Activated CD8-positive, alpha-beta T cell treated with anti-CD3 and anti-CD28 coated beads for 36 hours (primary cell): ENCODE results near the gene PAK6. TPM values are rescaled to one million over a fixed set of nuclear protein-coding genes. Genes with fewer than 3 reads are reported as not detected.
A peak's percentile ranks its signal among the peaks of the same experiment; 100 is the strongest.

ENCODE experiments used
- ATAC-seq: fragments of 200-7000 bp; cut with Tn5 transposase; one replicate; pipeline ENCODE4 v1.10.0; 2021; ENCODE audit warnings: mild to moderate bottlenecking, moderate library complexity
- CTCF ChIA-PET: fragments of 350-600 bp; sonication (Branson Sonifier 250); formaldehyde crosslinking; loops from one replicate; lab custom pipeline; 2021; ENCODE audit warnings: antibody characterized with exemption; lab: Charles Lee
- POLR2A ChIA-PET: fragments of 350-600 bp; sonication (Branson Sonifier 250); formaldehyde crosslinking; loops from one replicate; lab custom pipeline; 2021; ENCODE audit warnings: antibody characterized with exemption; lab: Charles Lee
- DNase-seq: peaks from one replicate; pipeline ENCODE4 v3.0.0-alpha.2; 2020
- H3K27ac Mint-ChIP-seq: one replicate; pipeline ENCODE4 v1.8.0; 2021; ENCODE audit warnings: mild to moderate bottlenecking, mixed read lengths
- H3K27me3 Mint-ChIP-seq: one replicate; pipeline ENCODE4 v1.8.0; 2021; ENCODE audit warnings: mixed read lengths
- H3K36me3 Mint-ChIP-seq: one replicate; pipeline ENCODE4 v1.8.0; 2021; ENCODE audit warnings: low read depth, mixed read lengths
- H3K4me1 Mint-ChIP-seq: one replicate; pipeline ENCODE4 v1.8.0; 2021; ENCODE audit warnings: low read depth, mixed read lengths
- H3K4me3 Mint-ChIP-seq: one replicate; pipeline ENCODE4 v1.8.0; 2021; ENCODE audit warnings: mild to moderate bottlenecking, moderate library complexity, mixed read lengths
- H3K9me3 Mint-ChIP-seq: one replicate; pipeline ENCODE4 v1.8.0; 2021; ENCODE audit warnings: mixed read lengths
- intact Hi-C: fragments of 100-400 bp; cut with micrococcal nuclease; formaldehyde crosslinking; loops from one replicate; pipeline ENCODE4 v1.10.0; 2022
- total RNA-seq, 2 experiments: library from RNA; stranded (reverse); gene quantifications; one replicate each; pipeline ENCODE4 v1.2.3, GENCODE V29; 2021
- TF ChIP-seq, protein P1 (sequence below): fragments of 200-600 bp; IDR thresholded peaks from one replicate; pipeline ENCODE4 v1.8.0; 2022; ENCODE audit warnings: antibody characterized with exemption, mild to moderate bottlenecking

Gene PAK6
- total RNA-seq, 2 experiments from 2014 or later, result 0.67 to 0.83 TPM

DNA sequence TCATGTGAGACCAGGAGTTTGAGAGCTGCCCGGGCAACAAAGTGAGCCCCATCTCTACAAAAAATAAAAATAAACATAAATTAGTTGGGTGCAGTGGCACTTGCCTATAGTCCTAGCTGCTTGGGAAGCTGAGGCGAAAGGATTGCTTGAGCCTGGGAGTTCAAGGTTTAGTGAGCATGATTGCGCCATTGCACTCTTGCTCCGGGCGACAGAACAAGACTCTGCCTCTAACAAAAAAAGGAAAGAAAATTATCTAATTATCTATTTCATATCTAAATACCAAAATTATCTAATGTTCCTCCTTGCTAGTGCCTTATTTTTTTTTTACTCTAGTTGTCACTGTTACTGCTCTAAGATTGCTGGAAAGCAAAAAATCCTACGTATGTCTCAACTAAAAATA, 16.7 kb upstream of the PAK6 start:
- TF ChIP-seq, protein P1, sequence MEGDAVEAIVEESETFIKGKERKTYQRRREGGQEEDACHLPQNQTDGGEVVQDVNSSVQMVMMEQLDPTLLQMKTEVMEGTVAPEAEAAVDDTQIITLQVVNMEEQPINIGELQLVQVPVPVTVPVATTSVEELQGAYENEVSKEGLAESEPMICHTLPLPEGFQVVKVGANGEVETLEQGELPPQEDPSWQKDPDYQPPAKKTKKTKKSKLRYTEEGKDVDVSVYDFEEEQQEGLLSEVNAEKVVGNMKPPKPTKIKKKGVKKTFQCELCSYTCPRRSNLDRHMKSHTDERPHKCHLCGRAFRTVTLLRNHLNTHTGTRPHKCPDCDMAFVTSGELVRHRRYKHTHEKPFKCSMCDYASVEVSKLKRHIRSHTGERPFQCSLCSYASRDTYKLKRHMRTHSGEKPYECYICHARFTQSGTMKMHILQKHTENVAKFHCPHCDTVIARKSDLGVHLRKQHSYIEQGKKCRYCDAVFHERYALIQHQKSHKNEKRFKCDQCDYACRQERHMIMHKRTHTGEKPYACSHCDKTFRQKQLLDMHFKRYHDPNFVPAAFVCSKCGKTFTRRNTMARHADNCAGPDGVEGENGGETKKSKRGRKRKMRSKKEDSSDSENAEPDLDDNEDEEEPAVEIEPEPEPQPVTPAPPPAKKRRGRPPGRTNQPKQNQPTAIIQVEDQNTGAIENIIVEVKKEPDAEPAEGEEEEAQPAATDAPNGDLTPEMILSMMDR, result no peak
- ChIA-PET POLR2A (no interaction called here), CTCF (interaction anchor here (1.5 to 2.8 kb wide), 3 partner anchors 40 to 57 kb away, joined by 4 to 21 read pairs (median 7); no protein-coding TSS in a partner anchor)
- H3K4me3 Mint-ChIP-seq, result no peak overlapping the region
- peaks cover 8% of the 10 kb centered on the region for H3K4me1 Mint-ChIP-seq
- no peaks in the 10 kb centered on the region for H3K9me3 Mint-ChIP-seq
- DNase-seq (no peak), ATAC-seq (no peak)
- H3K27me3 Mint-ChIP-seq, result no peaks in the 10 kb centered on the region
- no peak overlapping the region for H3K27ac Mint-ChIP-seq
- intact Hi-C loops, result no loop called here
- H3K36me3 Mint-ChIP-seq, result peaks cover 37% of the 10 kb centered on the region

DNA sequence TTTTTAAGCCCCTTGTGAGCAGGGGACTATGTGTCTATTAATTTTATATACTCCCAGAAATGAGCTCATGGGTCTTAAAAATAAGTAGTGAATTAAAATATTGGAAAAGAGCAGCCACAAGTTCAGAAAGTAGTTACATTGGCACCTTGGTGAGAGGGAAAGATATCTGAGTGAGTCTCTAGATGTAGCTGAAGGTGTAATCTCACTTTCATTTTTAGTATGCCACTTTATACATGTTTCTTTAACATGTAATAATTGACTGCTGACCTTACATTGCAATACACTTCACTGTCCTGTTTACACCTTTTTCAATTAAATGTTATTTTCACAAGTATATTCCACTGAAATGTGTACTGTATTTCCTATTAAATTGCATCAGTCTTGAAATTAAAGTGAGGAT, 12.1 kb upstream of the PAK6 start:
- no peaks in the 10 kb centered on the region for H3K27me3 Mint-ChIP-seq
- ChIA-PET CTCF (interaction anchor here (0.6 to 6.0 kb wide), 7 partner anchors 9 to 194 kb away, joined by 3 to 39 read pairs (median 4); partner anchors contain the start of gene SRP14), POLR2A (interaction anchor here (0.8 to 0.9 kb wide), 2 partner anchors 59 to 65 kb away, joined by 3 to 4 read pairs; no protein-coding TSS in a partner anchor)
- H3K4me3 Mint-ChIP-seq, result no peak overlapping the region
- peak overlapping the region; percentile 5 for H3K27ac Mint-ChIP-seq
- TF ChIP-seq, protein P1, result no peak
- intact Hi-C loops, result no loop called here
- H3K4me1 Mint-ChIP-seq, result peaks cover 8% of the 10 kb centered on the region
- DNase-seq (no peak), ATAC-seq (peak; percentile 76)
- H3K36me3 Mint-ChIP-seq, result peaks cover 11% of the 10 kb centered on the region
- H3K9me3 Mint-ChIP-seq, result no peaks in the 10 kb centered on the region

DNA sequence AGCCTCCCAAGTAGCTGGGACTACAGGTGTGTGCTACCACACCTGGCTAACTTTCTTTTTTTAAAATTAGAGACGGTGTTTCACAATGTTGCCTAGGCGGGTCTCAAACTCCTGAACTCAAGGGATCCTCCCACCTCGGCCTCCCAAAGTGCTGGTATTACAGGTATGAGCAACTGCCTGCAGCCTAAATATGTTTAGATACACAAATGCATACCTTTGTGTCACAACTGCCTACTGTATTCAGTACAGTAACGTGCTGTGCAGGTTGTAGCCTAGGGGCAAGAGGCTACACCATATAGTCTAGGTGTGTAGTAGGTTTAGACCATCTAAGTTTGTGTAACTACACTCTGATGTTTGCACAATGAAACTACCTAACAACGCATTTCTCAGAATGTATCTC, 9.5 kb upstream of the PAK6 start:
- no peak overlapping the region for H3K27ac Mint-ChIP-seq
- H3K36me3 Mint-ChIP-seq, result peaks cover 10% of the 10 kb centered on the region
- no peak for ATAC-seq
- no peak overlapping the region for H3K4me3 Mint-ChIP-seq
- H3K4me1 Mint-ChIP-seq, result peaks cover 8% of the 10 kb centered on the region
- ChIA-PET CTCF (interaction anchor here (1.2 to 6.0 kb wide), 4 partner anchors 12 to 49 kb away, joined by 3 to 39 read pairs (median 20); no protein-coding TSS in a partner anchor), POLR2A (interaction anchor here (0.6 kb wide), 1 partner anchor 24 kb away, joined by 3 read pairs; no protein-coding TSS in a partner anchor)
- no peaks in the 10 kb centered on the region for H3K27me3 Mint-ChIP-seq
- DNase-seq, result no peak
- no peaks in the 10 kb centered on the region for H3K9me3 Mint-ChIP-seq
- TF ChIP-seq, protein P1, result no peak
- intact Hi-C loops, result no loop called here

DNA sequence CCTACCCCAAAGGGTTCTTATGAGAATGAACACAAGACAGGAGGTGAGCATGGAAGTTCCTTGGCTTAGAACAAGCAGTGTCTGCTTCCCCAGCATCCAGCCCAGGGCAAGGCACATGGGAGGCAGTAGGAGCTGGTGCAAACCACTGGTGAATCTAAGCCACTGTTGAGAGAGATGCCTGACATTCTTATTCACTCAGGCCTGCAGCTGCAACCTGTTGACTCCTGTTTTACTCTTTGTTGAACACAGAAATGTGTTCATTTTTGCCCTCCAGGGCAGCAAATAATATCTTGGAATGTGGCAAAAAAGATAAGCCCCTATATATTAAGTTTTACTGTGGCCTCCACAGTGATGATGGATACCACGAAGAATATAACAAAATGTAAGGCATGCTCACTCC, 8.9 kb upstream of the PAK6 start:
- CTCF ChIA-PET, result interaction anchor here (1.2 to 6.0 kb wide), 4 partner anchors 13 to 49 kb away, joined by 3 to 39 read pairs (median 16); no protein-coding TSS in a partner anchor
- H3K4me1 Mint-ChIP-seq, result peaks cover 8% of the 10 kb centered on the region
- POLR2A ChIA-PET, result interaction anchor here (0.9 kb wide), 1 partner anchor 13 kb away, joined by 4 read pairs; no protein-coding TSS in a partner anchor
- peaks cover 6% of the 10 kb centered on the region for H3K36me3 Mint-ChIP-seq
- DNase-seq (no peak), ATAC-seq (no peak)
- no peak overlapping the region for H3K27ac Mint-ChIP-seq
- no peaks in the 10 kb centered on the region for H3K27me3 Mint-ChIP-seq
- intact Hi-C loops, result no loop called here
- H3K4me3 Mint-ChIP-seq, result no peak overlapping the region
- TF ChIP-seq, protein P1, result no peak
- no peaks in the 10 kb centered on the region for H3K9me3 Mint-ChIP-seq

DNA sequence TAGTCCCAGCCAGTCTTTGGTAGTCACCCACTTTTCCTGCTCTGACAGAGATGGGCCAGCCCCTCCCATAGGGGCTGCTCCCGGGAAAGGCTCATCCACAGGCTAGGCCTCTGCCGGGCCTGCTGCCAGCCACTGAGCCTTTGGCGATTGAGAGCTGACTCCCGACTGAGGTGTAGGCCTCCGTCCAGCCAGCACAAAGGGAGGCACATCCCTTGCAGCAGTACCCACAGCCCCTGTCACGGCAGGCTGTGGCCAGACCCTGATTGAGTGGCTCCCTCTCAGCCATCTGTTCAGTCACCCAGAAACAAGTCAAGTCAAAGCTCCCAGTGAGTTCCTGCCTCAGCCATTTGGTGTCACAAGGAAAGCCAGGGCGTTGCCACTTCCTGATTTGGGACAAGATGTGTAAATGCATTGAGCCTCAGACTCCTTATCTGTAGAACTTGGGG, 6.2 kb upstream of the PAK6 start:
- ATAC-seq (no peak), DNase-seq (no peak)
- H3K9me3 Mint-ChIP-seq, result no peaks in the 10 kb centered on the region
- TF ChIP-seq, protein P1, result no peak
- POLR2A ChIA-PET, result no interaction called here
- peaks cover under 1% of the 10 kb centered on the region for H3K27me3 Mint-ChIP-seq
- CTCF ChIA-PET, result interaction anchor here (0.6 to 3.5 kb wide), 2 partner anchors 41 to 75 kb away, joined by 3 to 22 read pairs; partner anchors contain the start of gene PLCB2
- H3K27ac Mint-ChIP-seq, result no peak overlapping the region
- intact Hi-C loops, result no loop called here
- H3K4me3 Mint-ChIP-seq, result no peak overlapping the region
- no peaks in the 10 kb centered on the region for H3K36me3 Mint-ChIP-seq
- no peaks in the 10 kb centered on the region for H3K4me1 Mint-ChIP-seq
